SK-N-SH (cell line): ENCODE data around the gene GNAL. TPM values are rescaled to one million over a fixed set of nuclear protein-coding genes. Genes with fewer than 3 reads are reported as not detected.

ENCODE experiments used
- CTCF ChIA-PET: fragments of 300-600, 350-600 bp; formaldehyde crosslinking; extraction: SDS; loops from one replicate; lab custom pipeline; 2021; lab: Yijun Ruan, JAX
- POLR2A ChIA-PET: fragments of 350-600 bp; sonication (Branson Sonifier 250); formaldehyde crosslinking; extraction: SDS; loops from one replicate; lab custom pipeline; 2020; ENCODE audit warnings: antibody characterized with exemption, inconsistent platforms; lab: Yijun Ruan, JAX
- DNase-seq: peaks from one replicate; pipeline ENCODE4 v3.0.0; 2012
- H2AFZ ChIP-seq: fragments of 200-600 bp; sonication (generic); 2 replicates; pipeline ENCODE4 v1.8.1; 2016; ENCODE audit warnings: antibody characterized with exemption, mild to moderate bottlenecking, low read depth
- H3F3A ChIP-seq: fragments of 200-600 bp; sonication (generic); replicated peaks from 2 replicates; pipeline ENCODE3; 2016; ENCODE audit warnings: antibody characterized with exemption, mild to moderate bottlenecking; ENCODE audit not compliant: insufficient read depth
- H3K27ac ChIP-seq, 2 experiments: fragments of 200-500 bp in 1 of 2; fragments of 200-600 bp in 1 of 2; sonication (Bioruptor generic) in 1 of 2; sonication (generic), shearing (Covaris generic) in 1 of 2; 2 replicates each; pipeline versions ENCODE4 v1.5.1 to v1.6.1; 2014 to 2016; ENCODE audit warnings: low read depth in 2 of 2, inconsistent platforms in 1 of 2, low read length in 1 of 2, mild to moderate bottlenecking in 1 of 2, mixed read lengths in 1 of 2
- H3K27me3 ChIP-seq: fragments of 200-600 bp; sonication (generic), shearing (Covaris generic); 2 replicates; pipeline ENCODE4 v1.6.1; 2016; ENCODE audit warnings: mixed run types; ENCODE audit not compliant: insufficient read depth
- H3K36me3 ChIP-seq, 2 experiments: fragments of 200-500 bp in 1 of 2; fragments of 200-600 bp in 1 of 2; sonication (Bioruptor generic) in 1 of 2; sonication (generic) in 1 of 2; replicated peaks in 1 of 2; 2 replicates each; pipeline versions ENCODE3 to v1.5.1; 2014 to 2016; ENCODE audit warnings: low read length in 1 of 2, mild to moderate bottlenecking in 1 of 2; ENCODE audit not compliant: insufficient read depth in 2 of 2, control insufficient read depth in 1 of 2
- H3K4me1 ChIP-seq, 2 experiments: fragments of 200-500 bp in 1 of 2; fragments of 200-600 bp in 1 of 2; sonication (Bioruptor generic) in 1 of 2; sonication (generic), shearing (Covaris generic) in 1 of 2; 2 replicates each; pipeline versions ENCODE4 v1.5.1 to v1.6.1; 2014 to 2016; ENCODE audit warnings: low read depth in 1 of 2, low read length in 1 of 2, mixed run types in 1 of 2; ENCODE audit not compliant: insufficient read depth in 2 of 2, control insufficient read depth in 1 of 2
- H3K4me2 ChIP-seq: fragments of 200-600 bp; sonication (generic), shearing (Covaris generic); 2 replicates; pipeline ENCODE4 v1.6.1; 2017; ENCODE audit warnings: mixed run types
- H3K4me3 ChIP-seq, 2 experiments: fragments of 200-500 bp in 1 of 2; fragments of 200-600 bp in 1 of 2; sonication (Bioruptor generic) in 1 of 2; sonication (generic), shearing (Covaris generic) in 1 of 2; 2 replicates each; pipeline versions ENCODE4 v1.5.1 to v1.8.1; 2014 to 2016; ENCODE audit warnings: low read depth in 2 of 2, inconsistent platforms in 1 of 2, low read length in 1 of 2, mild to moderate bottlenecking in 1 of 2, mixed read lengths in 1 of 2, moderate library complexity in 1 of 2
- H3K79me2 ChIP-seq: fragments of 200-600 bp; sonication (generic); 2 replicates; pipeline ENCODE4 v1.8.1; 2017; ENCODE audit warnings: mild to moderate bottlenecking; ENCODE audit not compliant: insufficient read depth
- H3K9ac ChIP-seq: fragments of 200-600 bp; sonication (generic); 2 replicates; pipeline ENCODE4 v1.6.1; 2017; ENCODE audit warnings: mixed run types
- H3K9me2 ChIP-seq: fragments of 200-600 bp; sonication (generic); 2 replicates; pipeline ENCODE4 v1.6.1; 2017; ENCODE audit warnings: mixed run types
- H3K9me3 ChIP-seq: fragments of 200-600 bp; sonication (generic); 2 replicates; pipeline ENCODE4 v1.6.1; 2017; ENCODE audit warnings: mixed run types, mild to moderate bottlenecking, moderate library complexity
- H4K20me1 ChIP-seq: fragments of 200-600 bp; sonication (generic); 2 replicates; pipeline ENCODE4 v1.6.1; 2017; ENCODE audit warnings: mild to moderate bottlenecking, mixed run types; ENCODE audit not compliant: insufficient read depth
- CHD2 ChIP-seq: fragments of 150-350 bp; IDR thresholded peaks from 2 replicates; pipeline ENCODE4 v1.6.1; 2018; ENCODE audit warnings: low read length; ENCODE audit not compliant: partially characterized antibody
- ELF1 ChIP-seq: IDR thresholded peaks from 2 replicates; pipeline ENCODE4 v1.4.0; 2012
- FOSL2 ChIP-seq: IDR thresholded peaks from 2 replicates; pipeline ENCODE4 v1.4.0; 2012; ENCODE audit warnings: low read depth, mild to moderate bottlenecking, moderate library complexity, borderline replicate concordance
- GATA2 ChIP-seq: sonication (generic); formaldehyde crosslinking; IDR thresholded peaks from 2 replicates; pipeline ENCODE4 v1.5.0; 2020; ENCODE audit warnings: mild to moderate bottlenecking, missing genetic modification reagents
- NFIC ChIP-seq: IDR thresholded peaks from 2 replicates; pipeline ENCODE4 v1.4.0; 2012; ENCODE audit warnings: borderline replicate concordance
- NRF1 ChIP-seq: IDR thresholded peaks from 2 replicates; pipeline ENCODE4 v1.6.1; 2012; ENCODE audit warnings: low read depth, mild to moderate bottlenecking, low read length
- POLR2AphosphoS5 ChIP-seq: IDR thresholded peaks from 2 replicates; pipeline ENCODE4 v1.6.1; 2012; ENCODE audit warnings: low read depth, low read length
- RAD21 ChIP-seq: IDR thresholded peaks from 2 replicates; pipeline ENCODE4 v1.6.1; 2012; ENCODE audit warnings: mild to moderate bottlenecking, low read length
- RFX5 ChIP-seq: IDR thresholded peaks from 2 replicates; pipeline ENCODE4 v1.6.1; 2012; ENCODE audit warnings: mild to moderate bottlenecking, improper control_type of control experiment, low read length
- RXRA ChIP-seq: IDR thresholded peaks from 2 replicates; pipeline ENCODE4 v1.4.0; 2012; ENCODE audit warnings: low read depth, mild to moderate bottlenecking, borderline replicate concordance
- SIN3A ChIP-seq: IDR thresholded peaks from 2 replicates; pipeline ENCODE4 v1.6.1; 2012; ENCODE audit warnings: low read depth, mild to moderate bottlenecking, low read length, moderate library complexity, borderline replicate concordance
- TCF12 ChIP-seq: IDR thresholded peaks from 2 replicates; pipeline ENCODE4 v1.4.0; 2012
- TEAD4 ChIP-seq: IDR thresholded peaks from 2 replicates; pipeline ENCODE4 v1.4.0; 2012; ENCODE audit warnings: mild to moderate bottlenecking, borderline replicate concordance; ENCODE audit not compliant: insufficient read depth
- YY1 ChIP-seq: IDR thresholded peaks from 2 replicates; pipeline ENCODE4 v1.4.0; 2012; ENCODE audit warnings: low read depth, mild to moderate bottlenecking
- WGBS: methylation state at CpG from one replicate; pipeline ENCODE4 v1.1.6; 2017; ENCODE audit warnings: low lambda C conversion rate; 5-methylcytosine and 5-hydroxymethylcytosine counted together
- polyA plus RNA-seq, 3 experiments: library from polyadenylated mRNA; depleted of rRNA; stranded (reverse); fragments of >200 nt; gene quantifications; 2 replicates each; pipeline ENCODE4 v1.2.3, GENCODE V29; 2012
- TF ChIP-seq, protein P1 (sequence below): fragments of 150-350 bp; IDR thresholded peaks from 2 replicates; pipeline ENCODE4 v1.6.1; 2016; ENCODE audit warnings: mild to moderate bottlenecking, low read depth, low read length
- TF ChIP-seq, protein P2 (sequence below): fragments of 150-350 bp; IDR thresholded peaks from 2 replicates; pipeline ENCODE4 v1.6.1; 2017; ENCODE audit warnings: antibody characterized with exemption, low read length, low read depth, borderline replicate concordance
- TF ChIP-seq, protein P3 (sequence below): IDR thresholded peaks from 2 replicates; pipeline ENCODE4 v1.6.1; 2012; ENCODE audit warnings: mild to moderate bottlenecking, low read depth, low read length, moderate library complexity
- TF ChIP-seq, protein P4 (sequence below): fragments of 200-600 bp; sonication (generic); IDR thresholded peaks from 2 replicates; pipeline ENCODE4 v1.6.1; 2017; ENCODE audit warnings: antibody characterized with exemption, mild to moderate bottlenecking, moderate library complexity
- TF ChIP-seq, protein P5 (sequence below): IDR thresholded peaks from 2 replicates; pipeline ENCODE4 v1.4.0; 2012; ENCODE audit warnings: low read depth
- TF ChIP-seq, protein P6 (sequence below): IDR thresholded peaks from 2 replicates; pipeline ENCODE4 v1.4.0; 2012; ENCODE audit warnings: low read depth, borderline replicate concordance

Gene GNAL
- polyA plus RNA-seq, 1 of the 3 experiments (the other 2 are of a cell fraction), result 0.13 TPM

DNA sequence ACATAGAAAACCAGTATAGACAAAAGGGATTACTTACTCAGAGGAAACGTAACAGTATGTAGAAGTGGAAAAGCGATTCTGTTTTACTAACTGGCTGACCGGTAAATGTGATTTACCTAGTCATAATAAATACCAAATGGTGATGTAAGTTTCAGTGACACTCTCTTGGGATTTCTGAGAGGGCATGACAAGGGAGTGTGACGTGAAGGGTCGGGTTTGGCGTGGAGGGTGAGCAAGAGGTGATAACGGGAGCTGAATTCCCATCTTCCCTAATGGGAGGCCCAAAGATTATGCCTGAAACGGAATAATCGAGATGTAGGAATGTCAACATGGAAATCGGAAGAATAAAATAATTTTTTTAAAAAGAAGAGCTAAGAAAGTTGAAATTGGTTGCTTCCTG, 12.7 kb upstream of the GNAL start:
- POLR2A ChIA-PET, result no interaction called here
- H3K9ac ChIP-seq, result no peak overlapping the region

DNA sequence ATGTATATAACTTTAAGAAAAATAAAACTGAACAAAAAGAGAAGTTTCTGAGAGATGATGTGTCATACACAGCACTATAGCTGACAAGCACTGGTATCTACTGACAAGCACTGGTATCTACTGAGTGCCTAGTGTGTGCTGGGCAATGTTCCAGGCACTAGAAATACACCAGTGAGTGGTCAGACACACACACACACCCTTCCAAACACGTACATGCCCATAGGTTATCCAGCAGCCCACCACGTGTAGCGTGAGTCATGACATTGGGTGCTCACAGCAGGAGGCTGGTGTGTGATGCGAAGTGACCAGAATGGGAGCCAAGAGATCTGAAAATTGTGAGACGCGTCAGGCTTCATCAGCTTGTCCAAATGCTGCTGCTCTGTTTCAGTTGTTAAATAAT, 12.2 kb upstream of the GNAL start:
- Histone ChIP-seq H2AFZ (no peak overlapping the region), H3K4me2 (no peak overlapping the region), H3K27ac (no peak overlapping the region), H3K36me3 (no peaks in the 10 kb centered on the region), H4K20me1 (no peaks in the 10 kb centered on the region), H3K9ac (no peak overlapping the region), H3K4me1 (no peaks in the 10 kb centered on the region), H3K9me2 (no peaks in the 10 kb centered on the region), H3F3A (no peaks in the 10 kb centered on the region), H3K79me2 (no peaks in the 10 kb centered on the region), H3K9me3 (no peaks in the 10 kb centered on the region), H3K4me3 (no peak overlapping the region), H3K27me3 (peaks cover 57% of the 10 kb centered on the region; the same call in 1 of the 2 replicates)
- 8% methylated on average over 6 of the region's 6 CpGs for WGBS
- ChIA-PET POLR2A (no interaction called here), CTCF (no interaction called here)
- DNase-seq, result no peak
- TF ChIP-seq, protein P1, sequence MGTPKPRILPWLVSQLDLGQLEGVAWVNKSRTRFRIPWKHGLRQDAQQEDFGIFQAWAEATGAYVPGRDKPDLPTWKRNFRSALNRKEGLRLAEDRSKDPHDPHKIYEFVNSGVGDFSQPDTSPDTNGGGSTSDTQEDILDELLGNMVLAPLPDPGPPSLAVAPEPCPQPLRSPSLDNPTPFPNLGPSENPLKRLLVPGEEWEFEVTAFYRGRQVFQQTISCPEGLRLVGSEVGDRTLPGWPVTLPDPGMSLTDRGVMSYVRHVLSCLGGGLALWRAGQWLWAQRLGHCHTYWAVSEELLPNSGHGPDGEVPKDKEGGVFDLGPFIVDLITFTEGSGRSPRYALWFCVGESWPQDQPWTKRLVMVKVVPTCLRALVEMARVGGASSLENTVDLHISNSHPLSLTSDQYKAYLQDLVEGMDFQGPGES, result no peak
- TF ChIP-seq NRF1 (no peak), NFIC (no peak), FOSL2 (no peak), YY1 (no peak), RAD21 (no peak), POLR2AphosphoS5 (no peak), ELF1 (no peak), RXRA (no peak), GATA2 (CRISPR knock-in tag) (no peak), SIN3A (no peak), CHD2 (no peak), RFX5 (no peak), TEAD4 (no peak)
- TF ChIP-seq, protein P2, sequence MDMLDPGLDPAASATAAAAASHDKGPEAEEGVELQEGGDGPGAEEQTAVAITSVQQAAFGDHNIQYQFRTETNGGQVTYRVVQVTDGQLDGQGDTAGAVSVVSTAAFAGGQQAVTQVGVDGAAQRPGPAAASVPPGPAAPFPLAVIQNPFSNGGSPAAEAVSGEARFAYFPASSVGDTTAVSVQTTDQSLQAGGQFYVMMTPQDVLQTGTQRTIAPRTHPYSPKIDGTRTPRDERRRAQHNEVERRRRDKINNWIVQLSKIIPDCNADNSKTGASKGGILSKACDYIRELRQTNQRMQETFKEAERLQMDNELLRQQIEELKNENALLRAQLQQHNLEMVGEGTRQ, result no peak
- TF ChIP-seq, protein P3, sequence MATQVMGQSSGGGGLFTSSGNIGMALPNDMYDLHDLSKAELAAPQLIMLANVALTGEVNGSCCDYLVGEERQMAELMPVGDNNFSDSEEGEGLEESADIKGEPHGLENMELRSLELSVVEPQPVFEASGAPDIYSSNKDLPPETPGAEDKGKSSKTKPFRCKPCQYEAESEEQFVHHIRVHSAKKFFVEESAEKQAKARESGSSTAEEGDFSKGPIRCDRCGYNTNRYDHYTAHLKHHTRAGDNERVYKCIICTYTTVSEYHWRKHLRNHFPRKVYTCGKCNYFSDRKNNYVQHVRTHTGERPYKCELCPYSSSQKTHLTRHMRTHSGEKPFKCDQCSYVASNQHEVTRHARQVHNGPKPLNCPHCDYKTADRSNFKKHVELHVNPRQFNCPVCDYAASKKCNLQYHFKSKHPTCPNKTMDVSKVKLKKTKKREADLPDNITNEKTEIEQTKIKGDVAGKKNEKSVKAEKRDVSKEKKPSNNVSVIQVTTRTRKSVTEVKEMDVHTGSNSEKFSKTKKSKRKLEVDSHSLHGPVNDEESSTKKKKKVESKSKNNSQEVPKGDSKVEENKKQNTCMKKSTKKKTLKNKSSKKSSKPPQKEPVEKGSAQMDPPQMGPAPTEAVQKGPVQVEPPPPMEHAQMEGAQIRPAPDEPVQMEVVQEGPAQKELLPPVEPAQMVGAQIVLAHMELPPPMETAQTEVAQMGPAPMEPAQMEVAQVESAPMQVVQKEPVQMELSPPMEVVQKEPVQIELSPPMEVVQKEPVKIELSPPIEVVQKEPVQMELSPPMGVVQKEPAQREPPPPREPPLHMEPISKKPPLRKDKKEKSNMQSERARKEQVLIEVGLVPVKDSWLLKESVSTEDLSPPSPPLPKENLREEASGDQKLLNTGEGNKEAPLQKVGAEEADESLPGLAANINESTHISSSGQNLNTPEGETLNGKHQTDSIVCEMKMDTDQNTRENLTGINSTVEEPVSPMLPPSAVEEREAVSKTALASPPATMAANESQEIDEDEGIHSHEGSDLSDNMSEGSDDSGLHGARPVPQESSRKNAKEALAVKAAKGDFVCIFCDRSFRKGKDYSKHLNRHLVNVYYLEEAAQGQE, result no peak
- TF ChIP-seq, protein P4, sequence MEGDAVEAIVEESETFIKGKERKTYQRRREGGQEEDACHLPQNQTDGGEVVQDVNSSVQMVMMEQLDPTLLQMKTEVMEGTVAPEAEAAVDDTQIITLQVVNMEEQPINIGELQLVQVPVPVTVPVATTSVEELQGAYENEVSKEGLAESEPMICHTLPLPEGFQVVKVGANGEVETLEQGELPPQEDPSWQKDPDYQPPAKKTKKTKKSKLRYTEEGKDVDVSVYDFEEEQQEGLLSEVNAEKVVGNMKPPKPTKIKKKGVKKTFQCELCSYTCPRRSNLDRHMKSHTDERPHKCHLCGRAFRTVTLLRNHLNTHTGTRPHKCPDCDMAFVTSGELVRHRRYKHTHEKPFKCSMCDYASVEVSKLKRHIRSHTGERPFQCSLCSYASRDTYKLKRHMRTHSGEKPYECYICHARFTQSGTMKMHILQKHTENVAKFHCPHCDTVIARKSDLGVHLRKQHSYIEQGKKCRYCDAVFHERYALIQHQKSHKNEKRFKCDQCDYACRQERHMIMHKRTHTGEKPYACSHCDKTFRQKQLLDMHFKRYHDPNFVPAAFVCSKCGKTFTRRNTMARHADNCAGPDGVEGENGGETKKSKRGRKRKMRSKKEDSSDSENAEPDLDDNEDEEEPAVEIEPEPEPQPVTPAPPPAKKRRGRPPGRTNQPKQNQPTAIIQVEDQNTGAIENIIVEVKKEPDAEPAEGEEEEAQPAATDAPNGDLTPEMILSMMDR, result no peak
- TF ChIP-seq, protein P5, sequence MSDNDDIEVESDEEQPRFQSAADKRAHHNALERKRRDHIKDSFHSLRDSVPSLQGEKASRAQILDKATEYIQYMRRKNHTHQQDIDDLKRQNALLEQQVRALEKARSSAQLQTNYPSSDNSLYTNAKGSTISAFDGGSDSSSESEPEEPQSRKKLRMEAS, result no peak
- TF ChIP-seq, protein P6, sequence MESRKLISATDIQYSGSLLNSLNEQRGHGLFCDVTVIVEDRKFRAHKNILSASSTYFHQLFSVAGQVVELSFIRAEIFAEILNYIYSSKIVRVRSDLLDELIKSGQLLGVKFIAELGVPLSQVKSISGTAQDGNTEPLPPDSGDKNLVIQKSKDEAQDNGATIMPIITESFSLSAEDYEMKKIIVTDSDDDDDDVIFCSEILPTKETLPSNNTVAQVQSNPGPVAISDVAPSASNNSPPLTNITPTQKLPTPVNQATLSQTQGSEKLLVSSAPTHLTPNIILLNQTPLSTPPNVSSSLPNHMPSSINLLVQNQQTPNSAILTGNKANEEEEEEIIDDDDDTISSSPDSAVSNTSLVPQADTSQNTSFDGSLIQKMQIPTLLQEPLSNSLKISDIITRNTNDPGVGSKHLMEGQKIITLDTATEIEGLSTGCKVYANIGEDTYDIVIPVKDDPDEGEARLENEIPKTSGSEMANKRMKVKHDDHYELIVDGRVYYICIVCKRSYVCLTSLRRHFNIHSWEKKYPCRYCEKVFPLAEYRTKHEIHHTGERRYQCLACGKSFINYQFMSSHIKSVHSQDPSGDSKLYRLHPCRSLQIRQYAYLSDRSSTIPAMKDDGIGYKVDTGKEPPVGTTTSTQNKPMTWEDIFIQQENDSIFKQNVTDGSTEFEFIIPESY, result no peak

More for the DNA sequence above, 12.7 kb upstream of the GNAL start:
- DNase-seq, result no peak
- Histone ChIP-seq H3F3A (no peaks in the 10 kb centered on the region), H3K4me2 (no peak overlapping the region), H4K20me1 (no peaks in the 10 kb centered on the region), H3K9me2 (no peaks in the 10 kb centered on the region), H3K27ac (no peak overlapping the region), H2AFZ (no peak overlapping the region), H3K4me1 (no peaks in the 10 kb centered on the region), H3K79me2 (no peaks in the 10 kb centered on the region), H3K4me3 (no peak overlapping the region), H3K9me3 (no peaks in the 10 kb centered on the region), H3K36me3 (no peaks in the 10 kb centered on the region), H3K27me3 (peaks cover 61% of the 10 kb centered on the region)
- 9% methylated on average over 10 of the region's 10 CpGs for WGBS
- CTCF ChIA-PET, result no interaction called here
- TF ChIP-seq TCF12, result no peak
